GM18502 (cell line): ENCODE data around the gene LZTS3.

Source experiments
- ATAC-seq: cut with Tn5 transposase; IDR thresholded peaks from one replicate; pipeline ENCODE4 v1.9.1; 2021; ENCODE audit warnings: mild to moderate bottlenecking; ENCODE audit not compliant: unreplicated experiment, poor library complexity

LZTS3 gene

DNA sequence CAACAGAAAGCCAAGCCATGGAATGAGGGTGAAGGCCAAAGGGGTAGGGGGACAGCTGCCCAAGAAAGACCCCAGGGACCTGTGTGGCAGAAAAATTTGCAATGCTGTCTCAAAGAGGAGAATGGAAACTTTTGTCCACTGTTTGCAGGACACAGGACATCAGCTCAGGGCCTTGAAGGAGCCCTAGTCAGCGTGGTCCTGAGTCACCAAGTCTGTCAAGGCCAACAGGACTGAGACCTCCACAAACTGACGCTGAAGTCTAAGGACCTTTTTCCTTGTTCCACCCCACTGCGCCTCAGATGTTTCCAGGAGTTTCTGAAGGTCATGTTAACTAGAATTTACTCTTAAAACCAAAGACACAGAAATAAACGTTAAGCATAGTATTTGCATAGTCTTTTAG lies 57.0 kb downstream of the LZTS3 start:
- ATAC-seq, result no peak

DNA sequence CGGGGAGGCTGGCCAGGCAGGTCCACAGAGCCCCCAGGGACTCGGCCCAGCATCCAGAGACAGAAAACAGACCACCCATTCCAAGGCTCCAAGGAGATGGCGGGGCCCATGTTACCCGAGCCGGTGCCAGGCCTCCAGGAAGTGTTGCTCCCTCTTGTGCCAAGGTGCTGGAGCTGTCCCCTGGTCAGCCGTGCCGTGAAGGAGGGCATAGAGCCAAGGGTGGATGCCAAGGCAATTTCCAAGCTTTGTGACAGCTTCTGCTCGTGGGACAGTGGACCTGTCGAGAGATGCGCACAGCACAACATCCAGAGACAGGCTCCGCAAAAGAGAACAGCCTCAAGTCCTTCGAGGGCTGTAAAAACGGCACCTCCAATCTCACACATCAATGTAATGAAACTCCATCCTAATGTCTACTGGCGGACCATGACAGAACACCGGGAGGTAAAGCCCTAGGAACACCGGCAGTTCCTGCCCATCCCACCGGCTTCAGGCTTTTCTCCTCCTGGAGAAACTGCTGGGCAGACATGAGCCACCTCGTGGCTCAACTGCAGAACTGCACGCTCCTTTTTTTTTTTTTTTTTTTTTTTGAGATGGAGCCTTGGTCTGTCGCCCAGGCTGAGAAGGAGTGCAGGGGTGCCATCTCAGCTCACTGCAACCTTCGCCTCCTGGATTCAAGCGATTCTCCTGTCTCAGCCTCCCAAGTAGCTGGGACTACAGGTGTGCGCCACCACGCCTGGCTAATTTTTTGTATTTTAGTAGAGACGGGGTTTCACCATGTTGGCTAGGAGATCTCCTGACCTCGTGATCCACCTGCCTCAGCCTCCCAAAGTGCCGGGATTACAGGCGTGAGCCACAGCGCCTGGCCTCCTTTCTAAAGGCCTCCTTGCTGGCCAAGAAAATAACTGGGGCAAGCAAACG lies 57.9 kb downstream of the LZTS3 start:
- no peak for ATAC-seq
